HG02623 (cell line): ENCODE results near the gene ATF7.

Source experiments
- ATAC-seq: cut with Tn5 transposase; IDR thresholded peaks from one replicate; pipeline ENCODE4 v1.9.1; 2021; ENCODE audit warnings: moderate library complexity; ENCODE audit not compliant: unreplicated experiment

Gene ATF7

GRCh38 chr12:53532021-53532420 is 94.2 kb downstream of the ATF7 start:
- no peak for ATAC-seq

- no peak for ATAC-seq
Observed at GRCh38 chr12:53530920-53531319, 95.3 kb downstream of the ATF7 start.

GRCh38 chr12:53530061-53530460 is 96.1 kb downstream of the ATF7 start:
- no peak for ATAC-seq

GRCh38 chr12:53524476-53524875 is 101.7 kb downstream of the ATF7 start:
- no peak for ATAC-seq

- no peak for ATAC-seq
Observed at GRCh38 chr12:53523131-53523530, 103.1 kb downstream of the ATF7 start.

- ATAC-seq = no peak
Observed at GRCh38 chr12:53518381-53518780, 107.8 kb downstream of the ATF7 start.

- ATAC-seq = no peak
Observed at GRCh38 chr12:53516758-53517455, 109.3 kb downstream of the ATF7 start.

GRCh38 chr12:53515291-53515680 is 110.9 kb downstream of the ATF7 start:
- ATAC-seq = no peak

- ATAC-seq = no peak
Observed at GRCh38 chr12:53514628-53515290, 111.4 kb downstream of the ATF7 start.

GRCh38 chr12:53513712-53514410 is 112.3 kb downstream of the ATF7 start:
- no peak for ATAC-seq

GRCh38 chr12:53510181-53510812 is 115.9 kb downstream of the ATF7 start:
- ATAC-seq = no peak

GRCh38 chr12:53508534-53509170 is 117.5 kb downstream of the ATF7 start:
- ATAC-seq = peak; percentile 76

GRCh38 chr12:53507603-53507885 is 118.6 kb downstream of the ATF7 start:
- ATAC-seq = no peak

GRCh38 chr12:53506881-53507602 is 119.1 kb downstream of the ATF7 start, which contains the start of gene NPFF:
Gene NPFF (minus strand): TSS chr12:53507484. CDS start chr12:53507474, 10 bp downstream.
- no peak for ATAC-seq

GRCh38 chr12:53506450-53506785 is 119.8 kb downstream of the ATF7 start:
- ATAC-seq = no peak

- no peak for ATAC-seq
Observed at GRCh38 chr12:53505555-53506449, 120.4 kb downstream of the ATF7 start.

GRCh38 chr12:53505086-53505485 is 121.1 kb downstream of the ATF7 start:
- no peak for ATAC-seq

GRCh38 chr12:53504004-53504920 is 121.9 kb downstream of the ATF7 start:
- ATAC-seq = no peak
